ENCODE measurements around the gene FRS2. TPM values are rescaled to one million over a fixed set of nuclear protein-coding genes. Genes with fewer than 3 reads are reported as not detected.

The FRS2 gene
- total RNA-seq (29.5 and 33.7 TPM in 2 replicates), polyA plus RNA-seq (11.3 and 21.1 TPM in 2 replicates), polyA minus RNA-seq (28.2 and 39.9 TPM in 2 replicates)
- total RNA-seq (2013): 23.7 TPM

- ATAC-seq (ENCODE audit: low read depth) (peak; percentile 94), DNase-seq (peak; percentile 84)
- H3K9me3 Mint-ChIP-seq (ENCODE audit: insufficient read depth): no peaks in the 10 kb centered on the region
- POLR2A ChIA-PET: no interaction called here
- H3K4me3 Mint-ChIP-seq: peak within 1 kb of the TSS; percentile 98
- intact Hi-C loops (cut with micrococcal nuclease): loop anchor here (1.0 to 5.0 kb wide), 5 partner anchors 110 to 772 kb away; partner anchors contain the start of genes CCT2, CNOT2, CPSF6 and RAB3IP
- Histone ChIP-seq H3K9ac (ENCODE audit: low read length) (peak within 1 kb of the TSS; percentile 98), H2AFZ (ENCODE audit: insufficient read depth, low read depth, low read length, poor library complexity, severe bottlenecking) (peak within 1 kb of the TSS; percentile 96), H3K9me3 (ENCODE audit: control extremely low read depth in 1 of 3, control insufficient read depth in 2 of 3, insufficient read depth in 1 of 3, low read length in 2 of 3) (no peaks in the 10 kb centered on the region), H4K20me1 (ENCODE audit: control insufficient read depth, insufficient read depth, low read length, poor library complexity, severe bottlenecking) (peaks cover 29% of the 10 kb centered on the region), H3K27ac (ENCODE audit: low read length in 2 of 2) (peak within 1 kb of the TSS; percentile 78 to 94), H3K4me2 (replicated peaks; ENCODE audit: low read depth, low read length, poor library complexity, severe bottlenecking) (peak within 1 kb of the TSS; percentile 95), H3K27me3 (replicated peaks in 1 of 4; ENCODE audit: control extremely low read depth in 1 of 4, control insufficient read depth in 3 of 4, insufficient read depth in 4 of 4, low read length in 3 of 4) (no peaks in the 10 kb centered on the region), H3K4me1 (ENCODE audit: control insufficient read depth in 2 of 2, insufficient read depth in 2 of 2, low read length in 2 of 2) (peaks cover 44 to 56% of the 10 kb centered on the region in 2 donors), H3K4me3 (ENCODE audit: control extremely low read depth in 1 of 5, extremely low read depth in 1 of 5, insufficient read depth in 1 of 5, low read depth in 2 of 5, low read length in 4 of 5) (peak within 1 kb of the TSS; percentile 48 to 99 (median 96)), H3K79me2 (ENCODE audit: control insufficient read depth, insufficient read depth, low read length) (peaks cover 58% of the 10 kb centered on the region), H3K36me3 (replicated peaks in 1 of 2; ENCODE audit: control extremely low read depth in 1 of 2, control insufficient read depth in 1 of 2, extremely low read depth in 1 of 2, insufficient read depth in 2 of 2, low read length in 1 of 2) (no peaks in the 10 kb centered on the region)
- peak within 1 kb of the TSS; percentile 97 for H3K27ac Mint-ChIP-seq
- CTCF ChIA-PET: interaction anchor here (0.9 to 2.3 kb wide), 3 partner anchors 100 to 115 kb away, joined by 3 to 11 read pairs (median 5); partner anchors contain the start of gene CCT2
- peaks cover 70% of the 10 kb centered on the region for H3K4me1 Mint-ChIP-seq
- no peaks in the 10 kb centered on the region for H3K27me3 Mint-ChIP-seq
- TF ChIP-seq CTCF (IDR thresholded peaks at IDR 0.05) (no peak), EZH2 (IDR thresholded peaks at IDR 0.05; ENCODE audit: borderline replicate concordance, insufficient read depth, low read depth, low read length, poor library complexity, severe bottlenecking) (no peak)
- WGBS (ENCODE audit: insufficient coverage): under 1% methylated on average over 67 of the region's 68 CpGs
These were observed at the start of gene FRS2 for GRCh38 chr12:69470189-69471075. Gene FRS2, plus strand, starts transcription at chr12:69470388. Its CDS starts 98,643 bp downstream, at chr12:69569031.

GRCh38 chr12:69421548-69421947, 48.6 kb upstream of the FRS2 start:
- 95% methylated on average over 2 of the region's 3 CpGs for WGBS (ENCODE audit: insufficient coverage)
- CTCF ChIA-PET: no interaction called here
- Histone ChIP-seq H3K4me1 (ENCODE audit: control insufficient read depth in 2 of 2, insufficient read depth in 2 of 2, low read length in 2 of 2) (no peaks in the 10 kb centered on the region), H2AFZ (ENCODE audit: insufficient read depth, low read depth, low read length, poor library complexity, severe bottlenecking) (no peak overlapping the region), H3K4me3 (ENCODE audit: control extremely low read depth in 1 of 5, extremely low read depth in 1 of 5, insufficient read depth in 1 of 5, low read depth in 2 of 5, low read length in 4 of 5) (no peak overlapping the region), H3K27me3 (replicated peaks in 1 of 4; ENCODE audit: control extremely low read depth in 1 of 4, control insufficient read depth in 3 of 4, insufficient read depth in 4 of 4, low read length in 3 of 4) (no peaks in the 10 kb centered on the region), H3K79me2 (ENCODE audit: control insufficient read depth, insufficient read depth, low read length) (no peaks in the 10 kb centered on the region), H3K9ac (ENCODE audit: low read length) (no peak overlapping the region), H4K20me1 (ENCODE audit: control insufficient read depth, insufficient read depth, low read length, poor library complexity, severe bottlenecking) (no peaks in the 10 kb centered on the region), H3K9me3 (ENCODE audit: control extremely low read depth in 1 of 3, control insufficient read depth in 2 of 3, insufficient read depth in 1 of 3, low read length in 2 of 3) (no peaks in the 10 kb centered on the region), H3K36me3 (replicated peaks in 1 of 2; ENCODE audit: control extremely low read depth in 1 of 2, control insufficient read depth in 1 of 2, extremely low read depth in 1 of 2, insufficient read depth in 2 of 2, low read length in 1 of 2) (no peaks in the 10 kb centered on the region), H3K27ac (ENCODE audit: low read length in 2 of 2) (no peak overlapping the region), H3K4me2 (replicated peaks; ENCODE audit: low read depth, low read length, poor library complexity, severe bottlenecking) (no peak overlapping the region)
- Mint-ChIP-seq H3K4me1 (no peaks in the 10 kb centered on the region), H3K27ac (no peak overlapping the region), H3K9me3 (ENCODE audit: insufficient read depth) (no peaks in the 10 kb centered on the region), H3K27me3 (no peaks in the 10 kb centered on the region), H3K4me3 (no peak overlapping the region)
- POLR2A ChIA-PET: no interaction called here
- ATAC-seq (ENCODE audit: low read depth): no peak
- intact Hi-C loops (cut with micrococcal nuclease): no loop called here
- no peak for TF ChIP-seq CTCF (IDR thresholded peaks at IDR 0.05)
- no peak for TF ChIP-seq EZH2 (IDR thresholded peaks at IDR 0.05; ENCODE audit: borderline replicate concordance, insufficient read depth, low read depth, low read length, poor library complexity, severe bottlenecking)
- no peak for DNase-seq
